22Rv1 (cell line): ENCODE results near the gene NCOR2.

Experiments used
- ZFX ChIP-seq: fragments of 450-650 bp; IDR thresholded peaks from 2 replicates; pipeline ENCODE4 v1.6.1; 2017; ENCODE audit warnings: antibody characterized with exemption, borderline replicate concordance
- TF ChIP-seq, protein P1 (sequence below): fragments of 450-650 bp; IDR thresholded peaks from 2 replicates; pipeline ENCODE4 v1.5.1; 2017; ENCODE audit warnings: mild to moderate bottlenecking

DNA sequence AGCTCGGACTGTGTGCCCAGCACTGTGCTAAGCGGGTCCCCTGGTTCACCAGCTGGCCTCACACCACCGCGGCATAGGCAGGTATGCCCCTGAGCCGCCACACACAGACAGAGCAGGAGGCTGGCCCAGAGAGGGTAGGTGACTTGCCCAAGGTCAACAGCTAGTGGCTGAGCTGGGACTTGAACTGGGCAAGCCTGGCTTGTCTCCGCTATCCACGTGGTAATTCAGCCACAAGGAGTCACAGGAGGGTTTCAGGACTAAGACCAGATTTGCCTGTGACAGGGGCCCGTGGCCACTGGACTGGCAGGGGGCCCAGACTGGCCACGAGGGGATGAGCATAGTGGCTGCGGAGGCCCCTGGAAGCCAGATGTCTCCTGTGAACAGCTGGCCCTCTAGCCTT lies 47.7 kb downstream of the NCOR2 start:
- TF ChIP-seq, protein P1, sequence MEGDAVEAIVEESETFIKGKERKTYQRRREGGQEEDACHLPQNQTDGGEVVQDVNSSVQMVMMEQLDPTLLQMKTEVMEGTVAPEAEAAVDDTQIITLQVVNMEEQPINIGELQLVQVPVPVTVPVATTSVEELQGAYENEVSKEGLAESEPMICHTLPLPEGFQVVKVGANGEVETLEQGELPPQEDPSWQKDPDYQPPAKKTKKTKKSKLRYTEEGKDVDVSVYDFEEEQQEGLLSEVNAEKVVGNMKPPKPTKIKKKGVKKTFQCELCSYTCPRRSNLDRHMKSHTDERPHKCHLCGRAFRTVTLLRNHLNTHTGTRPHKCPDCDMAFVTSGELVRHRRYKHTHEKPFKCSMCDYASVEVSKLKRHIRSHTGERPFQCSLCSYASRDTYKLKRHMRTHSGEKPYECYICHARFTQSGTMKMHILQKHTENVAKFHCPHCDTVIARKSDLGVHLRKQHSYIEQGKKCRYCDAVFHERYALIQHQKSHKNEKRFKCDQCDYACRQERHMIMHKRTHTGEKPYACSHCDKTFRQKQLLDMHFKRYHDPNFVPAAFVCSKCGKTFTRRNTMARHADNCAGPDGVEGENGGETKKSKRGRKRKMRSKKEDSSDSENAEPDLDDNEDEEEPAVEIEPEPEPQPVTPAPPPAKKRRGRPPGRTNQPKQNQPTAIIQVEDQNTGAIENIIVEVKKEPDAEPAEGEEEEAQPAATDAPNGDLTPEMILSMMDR: no peak
- TF ChIP-seq ZFX: no peak
